Neuron (in vitro differentiated cells): Measurements from ENCODE around the gene MYO1A.

Experiments used
- H2AFZ ChIP-seq: one replicate; pipeline ENCODE4 v1.6.1; 2013; ENCODE audit warnings: low read depth, mild to moderate bottlenecking, inconsistent platforms, low read length, moderate library complexity
- H3K27me3 ChIP-seq: one replicate; pipeline ENCODE4 v1.6.1; 2013; ENCODE audit warnings: low read length; ENCODE audit not compliant: insufficient read depth
- H3K36me3 ChIP-seq: one replicate; pipeline ENCODE4 v1.6.1; 2013; ENCODE audit warnings: low read length; ENCODE audit not compliant: insufficient read depth
- H3K4me1 ChIP-seq: one replicate; pipeline ENCODE4 v1.6.1; 2013; ENCODE audit warnings: low read length; ENCODE audit not compliant: insufficient read depth
- H3K4me3 ChIP-seq: 2 replicates; pipeline ENCODE4 v1.5.1; 2013; ENCODE audit warnings: mild to moderate bottlenecking, low read length, moderate library complexity
- H3K9me3 ChIP-seq: one replicate; pipeline ENCODE4 v1.6.1; 2013; ENCODE audit warnings: low read length

MYO1A gene

DNA sequence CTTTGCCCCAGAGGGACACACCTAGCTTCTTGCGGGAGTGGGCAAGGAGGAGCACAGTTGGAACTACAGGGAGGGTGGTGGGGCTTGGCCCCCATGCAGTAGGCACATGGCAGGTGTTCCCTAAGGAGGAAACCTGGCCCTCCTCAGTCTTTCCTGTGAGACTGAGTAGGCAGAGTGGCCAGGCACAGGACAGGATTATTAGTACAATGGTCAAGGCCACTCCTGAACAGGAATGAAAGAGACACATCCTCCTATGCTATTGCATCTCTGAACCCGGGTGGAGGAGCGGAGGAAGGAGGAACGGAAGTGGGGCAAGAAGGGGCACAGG, 846 bp downstream of the MYO1A start:
- Histone ChIP-seq H3K4me3 (no peak overlapping the region), H3K4me1 (no peaks in the 10 kb centered on the region), H2AFZ (no peak overlapping the region), H3K27me3 (no peaks in the 10 kb centered on the region), H3K36me3 (no peaks in the 10 kb centered on the region), H3K9me3 (no peaks in the 10 kb centered on the region)

DNA sequence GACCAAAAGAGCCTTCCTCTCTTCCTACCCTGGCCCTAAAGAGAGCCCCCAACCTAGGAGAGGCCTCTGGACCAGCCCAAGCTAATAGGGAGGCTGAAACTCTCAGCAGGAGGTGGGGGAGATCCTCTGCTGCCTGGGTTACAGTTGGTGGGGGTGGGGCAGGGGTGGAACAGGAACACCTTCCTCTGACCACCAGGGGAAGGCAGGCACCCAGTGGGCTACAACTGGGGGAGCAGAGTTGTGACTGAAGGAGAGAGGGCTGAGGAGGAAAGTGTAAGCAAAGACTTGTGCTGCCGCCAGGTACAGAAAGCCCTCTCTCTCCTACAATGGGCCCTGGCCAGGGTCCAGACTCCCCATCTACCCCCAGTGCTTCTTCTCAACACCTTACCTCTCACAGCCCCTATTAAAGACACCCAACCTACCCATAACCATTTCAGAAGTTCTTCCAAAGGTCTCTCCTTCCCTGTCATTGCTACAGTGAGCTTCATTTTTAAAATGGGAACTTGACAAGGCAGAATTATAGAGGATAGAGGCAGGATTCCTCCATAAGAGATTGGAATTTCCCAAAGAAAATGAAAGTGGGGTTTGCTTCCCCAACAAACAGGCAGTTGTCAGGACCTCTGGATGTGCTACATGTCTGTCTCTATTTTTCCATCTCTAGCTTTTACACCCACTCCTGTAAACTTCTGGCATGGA, 1.4 kb downstream of the MYO1A start:
- Histone ChIP-seq H3K9me3 (no peaks in the 10 kb centered on the region), H3K27me3 (no peaks in the 10 kb centered on the region), H2AFZ (no peak overlapping the region), H3K36me3 (no peaks in the 10 kb centered on the region), H3K4me1 (no peaks in the 10 kb centered on the region), H3K4me3 (no peak overlapping the region)

DNA sequence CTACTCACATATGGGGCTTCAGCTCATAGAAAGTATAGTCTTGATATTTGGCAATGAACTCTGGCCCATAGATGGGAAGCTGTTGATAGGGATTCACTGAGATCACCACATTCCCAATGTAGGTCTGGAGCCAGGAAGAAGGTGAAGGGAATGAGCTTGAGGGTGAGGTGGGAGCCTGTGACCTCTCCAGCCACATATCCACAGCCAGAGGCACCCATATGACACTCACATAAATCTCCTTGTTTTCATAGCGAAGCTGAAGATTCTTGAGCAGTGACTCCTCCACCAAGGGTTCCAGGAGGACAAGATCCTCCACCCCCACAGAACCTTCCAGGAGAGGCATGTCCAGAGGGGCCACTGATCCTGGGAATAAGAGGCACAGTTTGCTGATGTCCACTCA, 1.9 kb downstream of the MYO1A start:
- H3K4me3 ChIP-seq = no peak overlapping the region
- no peak overlapping the region for H2AFZ ChIP-seq
- no peaks in the 10 kb centered on the region for H3K27me3 ChIP-seq
- H3K36me3 ChIP-seq = no peaks in the 10 kb centered on the region
- no peaks in the 10 kb centered on the region for H3K4me1 ChIP-seq
- H3K9me3 ChIP-seq = no peaks in the 10 kb centered on the region

DNA sequence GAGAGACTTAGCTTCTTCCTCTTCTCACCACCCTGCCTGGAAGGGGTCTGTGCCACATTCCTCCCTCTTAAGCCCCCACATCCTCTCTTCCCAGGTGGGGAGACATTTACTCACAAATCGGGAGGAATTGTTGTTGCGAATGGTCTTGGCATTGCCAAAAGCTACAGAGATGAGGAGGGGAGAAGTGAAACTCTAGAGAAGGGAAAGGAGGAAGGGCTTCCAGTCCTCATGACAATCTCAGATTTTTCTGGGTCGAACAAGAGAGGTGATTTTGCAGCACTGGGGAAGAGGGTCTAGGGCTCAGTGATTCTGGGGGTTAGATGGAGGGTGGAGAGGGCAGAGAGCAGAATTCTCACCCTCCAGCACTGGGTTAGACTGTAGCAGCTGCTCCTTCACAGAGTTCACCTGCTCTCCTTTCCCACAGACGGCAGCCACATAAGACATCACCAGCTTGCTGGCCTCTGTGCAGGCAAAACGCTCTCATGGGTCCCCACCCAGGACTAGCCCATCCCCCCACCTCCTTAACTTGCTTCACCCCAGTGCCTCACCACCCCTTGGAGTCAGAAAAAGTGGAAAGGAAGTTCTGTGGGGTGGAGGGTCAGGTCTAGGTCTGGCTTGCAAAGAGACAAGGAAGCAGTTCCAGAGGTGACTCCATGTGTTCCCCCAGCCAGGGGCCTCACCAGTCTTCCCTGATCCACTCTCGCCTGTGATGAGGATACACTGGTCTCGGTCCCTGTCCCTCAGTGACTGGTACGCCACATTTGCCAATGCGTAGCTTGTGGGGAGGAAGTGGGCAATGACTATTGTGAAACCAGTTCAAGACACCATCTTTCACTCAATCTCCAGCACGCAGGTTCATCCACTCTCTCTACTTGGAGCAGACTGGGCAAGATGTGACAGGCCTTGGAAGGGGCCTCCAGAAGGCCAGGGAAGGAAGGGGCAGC, 2.7 kb downstream of the MYO1A start:
- Histone ChIP-seq H3K4me1 (no peaks in the 10 kb centered on the region), H2AFZ (no peak overlapping the region), H3K36me3 (no peaks in the 10 kb centered on the region), H3K9me3 (no peaks in the 10 kb centered on the region), H3K4me3 (no peak overlapping the region), H3K27me3 (no peaks in the 10 kb centered on the region)

DNA sequence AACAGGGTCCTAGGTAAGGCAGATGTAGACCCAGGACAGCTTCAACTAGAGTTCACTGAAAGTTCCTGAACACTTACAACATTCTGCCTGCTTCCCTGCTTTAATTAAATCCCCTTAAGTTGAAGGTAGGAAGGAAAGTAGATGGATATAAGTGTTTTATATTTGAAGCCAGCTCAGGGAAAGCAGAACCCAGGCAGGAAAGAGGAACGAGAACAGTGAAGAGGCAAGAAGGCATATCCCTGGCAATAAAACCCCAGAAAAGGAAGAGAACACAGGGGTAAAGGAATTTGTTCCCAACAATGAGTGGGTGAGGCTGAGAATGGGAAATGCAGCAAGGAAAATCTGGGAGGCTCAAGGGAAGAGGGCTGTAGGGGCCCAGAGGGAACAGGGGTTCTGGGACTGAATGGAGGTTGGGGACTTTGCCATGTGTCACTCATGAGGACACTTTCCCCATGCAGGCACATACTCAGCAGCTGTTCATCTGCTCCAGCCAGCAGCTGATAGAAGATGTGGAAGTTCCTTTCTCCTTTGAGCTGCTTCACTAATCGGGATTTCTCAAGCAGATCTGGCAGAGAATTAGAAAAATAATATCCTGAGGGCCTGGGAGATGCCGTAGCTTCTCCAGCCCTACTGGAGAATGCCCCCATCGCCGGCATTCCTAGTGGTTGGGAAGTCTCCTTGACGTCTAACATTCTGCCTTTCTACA, 3.7 kb downstream of the MYO1A start:
- Histone ChIP-seq H3K4me1 (no peaks in the 10 kb centered on the region), H3K27me3 (no peaks in the 10 kb centered on the region), H3K4me3 (no peak overlapping the region), H2AFZ (no peak overlapping the region), H3K9me3 (no peaks in the 10 kb centered on the region), H3K36me3 (no peaks in the 10 kb centered on the region)

DNA sequence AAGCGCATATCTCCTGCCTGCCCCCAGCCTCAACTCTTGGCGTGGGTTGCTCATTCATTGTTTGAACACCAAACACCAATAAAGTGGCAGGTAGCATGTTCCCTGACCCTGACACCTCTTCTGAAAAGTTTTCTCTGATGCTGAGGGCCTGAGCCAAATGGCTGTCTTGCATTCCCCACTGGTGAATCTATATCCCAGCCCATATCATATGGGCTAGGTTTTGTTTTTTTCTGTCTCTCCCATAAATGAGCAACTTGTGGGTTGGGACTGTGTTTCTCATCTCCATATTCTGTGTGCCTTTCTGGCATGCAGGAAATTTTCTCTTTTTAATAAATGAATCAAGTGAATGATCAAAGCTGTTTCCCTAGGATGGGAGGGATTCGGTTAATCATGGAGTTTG, 5.0 kb downstream of the MYO1A start:
- Histone ChIP-seq H3K36me3 (no peaks in the 10 kb centered on the region), H3K9me3 (no peaks in the 10 kb centered on the region), H3K27me3 (no peaks in the 10 kb centered on the region), H2AFZ (no peak overlapping the region), H3K4me1 (no peaks in the 10 kb centered on the region), H3K4me3 (no peak overlapping the region)

DNA sequence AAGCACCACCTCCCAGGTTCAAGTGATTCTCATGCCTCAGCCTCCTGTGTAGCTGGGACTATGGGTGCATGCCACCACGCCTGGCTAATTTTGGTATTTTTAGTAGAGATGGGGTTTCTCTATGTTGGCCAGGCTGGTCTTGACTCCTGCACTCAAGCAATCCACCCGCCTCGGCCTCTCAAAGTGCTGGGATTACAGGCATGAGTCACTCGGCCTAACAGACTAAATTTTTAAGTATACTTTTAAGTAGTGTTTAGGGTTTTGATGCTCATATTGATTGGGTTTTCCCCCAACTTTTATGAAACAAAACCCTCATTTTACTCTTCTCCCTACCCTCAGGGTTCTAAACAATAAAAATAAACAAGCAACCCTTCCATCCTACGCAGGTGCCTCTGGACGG, 5.5 kb downstream of the MYO1A start:
- Histone ChIP-seq H3K4me1 (no peaks in the 10 kb centered on the region), H3K4me3 (no peak overlapping the region), H3K9me3 (no peaks in the 10 kb centered on the region), H3K27me3 (no peaks in the 10 kb centered on the region), H2AFZ (no peak overlapping the region), H3K36me3 (no peaks in the 10 kb centered on the region)

DNA sequence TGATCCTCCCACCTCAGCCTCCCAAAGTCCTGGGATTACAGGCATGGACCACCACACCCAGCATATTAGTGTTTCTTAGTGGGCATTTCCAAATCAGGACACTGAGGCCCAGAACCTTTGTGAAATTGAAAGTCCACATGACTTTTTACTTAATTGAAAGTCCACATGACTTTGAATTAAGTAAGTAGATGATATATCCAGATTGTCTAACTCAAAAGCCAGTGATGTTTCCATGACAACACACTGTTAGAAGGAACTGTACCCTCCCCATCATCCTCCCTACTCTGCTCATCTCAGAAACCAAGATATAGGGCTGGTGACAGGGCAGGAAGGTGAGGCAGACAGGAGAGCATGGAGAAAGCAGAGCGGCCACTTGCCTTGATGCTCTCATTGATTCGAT, 7.2 kb downstream of the MYO1A start:
- peaks cover 6% of the 10 kb centered on the region for H3K27me3 ChIP-seq
- no peak overlapping the region for H3K4me3 ChIP-seq
- no peaks in the 10 kb centered on the region for H3K36me3 ChIP-seq
- H2AFZ ChIP-seq = no peak overlapping the region
- H3K4me1 ChIP-seq = no peaks in the 10 kb centered on the region
- H3K9me3 ChIP-seq = no peaks in the 10 kb centered on the region

DNA sequence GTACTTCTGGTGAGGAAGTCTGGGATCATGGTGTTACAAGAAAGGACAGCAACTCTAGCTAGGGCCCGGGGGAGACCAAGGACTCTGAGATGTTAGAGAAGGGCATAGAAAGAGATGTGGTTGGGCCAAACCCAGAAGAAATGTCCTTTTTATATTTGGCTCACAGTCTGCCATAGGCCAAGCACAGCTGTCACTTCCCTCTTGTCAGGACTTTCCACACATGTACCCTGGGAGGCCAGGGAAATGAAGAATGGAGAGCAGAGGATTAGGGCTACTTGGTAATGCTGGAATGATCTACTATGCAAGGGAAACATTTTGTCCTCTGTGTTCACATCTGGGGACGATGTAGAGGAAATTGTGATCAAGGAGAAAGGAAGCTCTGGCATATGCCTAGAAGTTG, 9.2 kb downstream of the MYO1A start:
- Histone ChIP-seq H3K27me3 (peaks cover 8% of the 10 kb centered on the region), H3K9me3 (no peaks in the 10 kb centered on the region), H3K4me3 (no peak overlapping the region), H3K4me1 (no peaks in the 10 kb centered on the region), H3K36me3 (no peaks in the 10 kb centered on the region), H2AFZ (no peak overlapping the region)

DNA sequence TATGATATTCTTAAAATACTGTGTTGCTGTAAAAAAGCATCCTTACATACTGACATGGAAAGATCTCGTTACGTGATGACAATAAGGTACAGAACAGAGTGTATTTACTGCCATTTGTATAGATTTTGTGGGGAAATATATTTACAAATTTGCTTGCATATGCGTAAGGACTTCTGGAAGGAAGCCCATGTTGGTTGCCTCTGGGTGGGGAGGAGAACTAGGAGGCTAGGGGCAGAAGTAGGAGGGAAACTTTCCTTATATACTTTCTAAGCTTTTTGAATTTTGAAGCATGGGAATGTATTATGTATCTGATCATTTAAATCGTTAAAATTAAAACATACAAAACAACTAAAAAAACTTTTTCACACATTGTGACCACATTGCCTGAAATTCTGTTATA, 9.7 kb downstream of the MYO1A start:
- no peaks in the 10 kb centered on the region for H3K36me3 ChIP-seq
- H3K4me1 ChIP-seq = no peaks in the 10 kb centered on the region
- no peak overlapping the region for H3K4me3 ChIP-seq
- no peaks in the 10 kb centered on the region for H3K9me3 ChIP-seq
- H2AFZ ChIP-seq = no peak overlapping the region
- peaks cover 13% of the 10 kb centered on the region for H3K27me3 ChIP-seq

DNA sequence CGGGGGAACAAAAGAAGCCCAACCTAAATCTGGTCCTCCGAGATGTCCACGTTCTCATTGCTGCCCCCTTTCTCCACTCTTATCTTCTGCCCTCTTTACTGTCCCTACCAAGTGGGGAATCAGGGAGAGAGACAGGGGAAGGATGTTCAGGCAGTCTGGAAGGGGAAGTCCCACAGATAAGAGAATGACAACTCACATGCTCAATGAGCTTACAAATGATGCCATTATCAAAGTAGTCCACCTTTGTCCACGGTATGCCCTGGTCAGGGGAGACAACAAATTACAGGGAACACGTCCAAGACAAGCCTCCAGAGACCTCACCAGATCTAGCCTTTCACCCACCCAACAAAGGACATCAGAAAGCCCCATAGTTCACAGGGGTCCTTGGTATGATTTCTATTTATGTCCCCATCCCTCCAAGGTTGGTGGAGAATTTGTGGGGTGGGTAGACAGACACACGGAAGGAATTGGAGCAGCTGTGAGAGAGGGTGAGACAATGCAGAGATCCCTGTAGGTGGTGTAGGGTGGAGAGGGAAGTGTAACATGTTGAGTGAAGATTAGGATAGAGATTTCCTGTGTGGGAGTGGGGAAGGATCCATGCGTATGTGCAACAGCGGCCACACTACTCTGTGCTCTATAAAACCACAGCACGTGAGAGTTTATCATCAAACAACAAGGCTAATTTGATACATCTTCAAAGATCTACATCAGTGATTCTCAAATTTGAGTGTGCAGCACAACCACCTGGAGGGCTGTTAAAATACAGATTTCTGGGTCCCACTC, 10.7 kb downstream of the MYO1A start:
- Histone ChIP-seq H3K36me3 (no peaks in the 10 kb centered on the region), H3K4me1 (no peaks in the 10 kb centered on the region), H3K9me3 (no peaks in the 10 kb centered on the region), H3K4me3 (no peak overlapping the region), H2AFZ (no peak overlapping the region), H3K27me3 (peaks cover 13% of the 10 kb centered on the region)

DNA sequence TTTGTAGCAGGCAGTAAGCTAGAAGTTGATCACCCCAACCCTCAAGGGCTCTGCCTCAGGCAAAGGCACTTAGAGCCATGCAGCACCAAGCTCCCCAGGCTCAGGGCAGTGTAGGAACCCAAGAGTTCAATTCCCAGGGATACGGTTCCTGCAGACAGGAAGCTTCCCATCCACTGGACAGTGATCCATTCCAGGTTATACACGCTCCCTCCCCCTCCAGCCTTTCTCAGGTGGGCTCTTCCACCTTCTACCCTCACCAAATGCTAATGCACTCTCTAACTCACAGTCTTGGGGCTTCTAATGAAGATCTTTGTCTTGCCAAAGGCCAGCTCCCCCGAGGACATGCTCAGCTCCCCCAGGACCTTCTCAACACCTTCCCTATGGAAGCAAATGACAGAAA, 12.7 kb downstream of the MYO1A start:
- Histone ChIP-seq H2AFZ (no peak overlapping the region), H3K4me3 (no peak overlapping the region), H3K9me3 (no peaks in the 10 kb centered on the region), H3K4me1 (no peaks in the 10 kb centered on the region), H3K27me3 (peaks cover 13% of the 10 kb centered on the region), H3K36me3 (no peaks in the 10 kb centered on the region)

DNA sequence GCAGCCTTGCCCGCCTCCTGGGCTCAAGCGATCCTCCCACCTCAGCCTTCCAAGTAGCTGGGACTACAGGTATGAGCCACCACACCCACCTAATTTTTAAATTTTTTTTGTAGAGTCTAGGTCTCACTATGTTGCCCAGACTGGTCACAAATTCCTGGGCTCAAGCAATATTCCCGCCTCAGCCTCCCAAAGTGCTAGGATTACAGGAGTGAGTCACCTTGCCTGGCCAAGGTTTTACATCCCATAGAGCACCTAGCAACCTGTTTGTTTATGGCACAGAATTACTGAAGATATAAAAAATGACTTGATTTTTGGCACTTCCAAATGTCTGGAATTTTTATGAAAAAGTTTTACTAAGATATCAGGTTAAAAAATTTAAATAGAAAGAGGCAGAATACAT, 16.5 kb downstream of the MYO1A start:
- Histone ChIP-seq H3K27me3 (peaks cover 6% of the 10 kb centered on the region), H3K4me1 (peaks cover 9% of the 10 kb centered on the region), H3K9me3 (no peaks in the 10 kb centered on the region), H2AFZ (no peak overlapping the region), H3K4me3 (no peak overlapping the region), H3K36me3 (no peaks in the 10 kb centered on the region)
